Mesendoderm (in vitro differentiated cells): ENCODE measurements around the gene PGA5.

Experiments used
- DNase-seq: peaks from one replicate; pipeline ENCODE4 v3.0.0; 2013
- H2AK5ac ChIP-seq: 2 replicates; pipeline ENCODE4 v1.6.1; 2013; ENCODE audit warnings: low read length, inconsistent platforms
- H2BK120ac ChIP-seq: 2 replicates; pipeline ENCODE4 v1.6.1; 2013; ENCODE audit warnings: low read depth, mild to moderate bottlenecking, low read length, moderate library complexity, mixed read lengths
- H2BK15ac ChIP-seq: replicated peaks from 2 replicates; pipeline ENCODE4 v1.6.1; 2013; ENCODE audit warnings: low read depth, mild to moderate bottlenecking, moderate library complexity
- H2BK5ac ChIP-seq: 2 replicates; pipeline ENCODE4 v1.6.1; 2013; ENCODE audit warnings: low read length, inconsistent platforms
- H3K18ac ChIP-seq: 2 replicates; pipeline ENCODE4 v1.6.1; 2013; ENCODE audit warnings: mild to moderate bottlenecking, low read length, mixed read lengths
- H3K23ac ChIP-seq: one replicate; pipeline ENCODE4 v1.6.1; 2013; ENCODE audit warnings: low read length
- H3K27ac ChIP-seq: 2 replicates; pipeline ENCODE4 v1.5.1; 2013; ENCODE audit warnings: low read depth, mild to moderate bottlenecking, inconsistent platforms, low read length, moderate library complexity
- H3K27me3 ChIP-seq: 2 replicates; pipeline ENCODE4 v1.6.1; 2013; ENCODE audit warnings: low read length, control low read depth, mild to moderate bottlenecking, inconsistent platforms; ENCODE audit not compliant: insufficient read depth, poor library complexity
- H3K36me3 ChIP-seq: 2 replicates; pipeline ENCODE4 v1.6.1; 2013; ENCODE audit warnings: low read length, inconsistent platforms; ENCODE audit not compliant: control insufficient read depth, insufficient read depth
- H3K4ac ChIP-seq: one replicate; pipeline ENCODE4 v1.6.1; 2013; ENCODE audit warnings: low read depth, mild to moderate bottlenecking, low read length, moderate library complexity
- H3K4me1 ChIP-seq: 2 replicates; pipeline ENCODE4 v1.6.1; 2013; ENCODE audit warnings: low read depth, low read length, inconsistent platforms; ENCODE audit not compliant: control insufficient read depth
- H3K4me2 ChIP-seq: 2 replicates; pipeline ENCODE4 v1.6.1; 2013; ENCODE audit warnings: low read length
- H3K4me3 ChIP-seq: 2 replicates; pipeline ENCODE4 v1.5.1; 2013; ENCODE audit warnings: mild to moderate bottlenecking, low read length
- H3K56ac ChIP-seq: one replicate; pipeline ENCODE4 v1.6.1; 2013; ENCODE audit warnings: low read length
- H3K79me1 ChIP-seq: 2 replicates; pipeline ENCODE4 v1.6.1; 2013; ENCODE audit warnings: low read length, inconsistent platforms
- H3K79me2 ChIP-seq: 2 replicates; pipeline ENCODE4 v1.6.1; 2013; ENCODE audit warnings: mild to moderate bottlenecking, low read length; ENCODE audit not compliant: control insufficient read depth, insufficient read depth
- H3K9ac ChIP-seq: 2 replicates; pipeline ENCODE4 v1.6.1; 2013; ENCODE audit warnings: low read length, inconsistent platforms
- H4K5ac ChIP-seq: one replicate; pipeline ENCODE4 v1.6.1; 2013; ENCODE audit warnings: low read length
- H4K8ac ChIP-seq: one replicate; pipeline ENCODE4 v1.6.1; 2013; ENCODE audit warnings: low read depth, mild to moderate bottlenecking, control low read depth, low read length, moderate library complexity
- WGBS: extraction: QIAGEN DNeasy Blood & Tissue Kit; methylation state at CpG from one replicate; pipeline ENCODE4 v1.1.7; 2013; ENCODE audit warnings: low lambda C conversion rate, missing lambda C conversion rate; ENCODE audit not compliant: insufficient coverage; ENCODE audit errors: extremely low coverage; 5-methylcytosine and 5-hydroxymethylcytosine counted together

PGA5 gene

DNA sequence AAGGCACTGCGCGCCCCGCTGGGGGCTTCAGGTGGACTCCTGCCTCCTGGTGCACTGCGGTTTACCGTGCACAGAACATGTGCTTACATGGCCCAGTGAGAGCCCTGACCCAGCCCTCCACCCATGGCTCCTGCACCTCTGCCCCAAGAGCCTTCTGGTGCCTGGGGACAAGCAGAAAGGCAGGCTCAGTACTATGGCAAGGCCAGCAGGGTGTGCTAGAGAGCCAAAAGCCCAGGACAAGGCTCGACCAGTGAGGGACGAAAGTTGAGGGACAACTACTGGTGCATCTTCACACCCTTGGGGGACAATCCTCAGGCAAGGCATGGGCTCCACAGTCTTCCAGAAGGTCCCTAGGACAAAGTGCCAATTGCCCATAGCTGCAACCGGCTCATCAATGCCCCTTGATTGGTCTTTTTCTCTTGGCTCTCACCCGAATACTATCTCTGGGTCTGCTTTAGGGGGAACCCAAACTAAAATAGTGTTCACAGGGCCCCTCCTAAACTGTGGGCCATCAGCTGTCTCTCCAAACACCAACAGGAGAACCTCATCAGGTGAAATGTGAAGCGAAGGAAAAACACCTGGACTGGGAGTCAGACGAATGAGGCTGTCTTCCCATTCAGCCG is 13.5 kb downstream of the PGA5 start:
- no peak overlapping the region for H3K9ac ChIP-seq
- H3K4me1 ChIP-seq, result no peaks in the 10 kb centered on the region
- no peak overlapping the region for H4K8ac ChIP-seq
- no peak overlapping the region for H2BK120ac ChIP-seq
- DNase-seq, result peak; percentile 78
- no peaks in the 10 kb centered on the region for H3K79me1 ChIP-seq
- H3K4me2 ChIP-seq, result no peak overlapping the region
- no peak overlapping the region for H3K18ac ChIP-seq
- no peaks in the 10 kb centered on the region for H3K36me3 ChIP-seq
- no peak overlapping the region for H3K4ac ChIP-seq
- H3K56ac ChIP-seq, result no peak overlapping the region
- H2BK5ac ChIP-seq, result no peak overlapping the region
- no peak overlapping the region for H3K27ac ChIP-seq
- H3K23ac ChIP-seq, result no peak overlapping the region
- no peak overlapping the region for H4K5ac ChIP-seq
- H3K79me2 ChIP-seq, result no peaks in the 10 kb centered on the region
- no CpG with 5 or more reads among the region's 12 CpGs for WGBS
- no peak overlapping the region for H3K4me3 ChIP-seq
- H2AK5ac ChIP-seq, result no peak overlapping the region
- H3K27me3 ChIP-seq, result no peaks in the 10 kb centered on the region
- H2BK15ac ChIP-seq, result no peak overlapping the region

DNA sequence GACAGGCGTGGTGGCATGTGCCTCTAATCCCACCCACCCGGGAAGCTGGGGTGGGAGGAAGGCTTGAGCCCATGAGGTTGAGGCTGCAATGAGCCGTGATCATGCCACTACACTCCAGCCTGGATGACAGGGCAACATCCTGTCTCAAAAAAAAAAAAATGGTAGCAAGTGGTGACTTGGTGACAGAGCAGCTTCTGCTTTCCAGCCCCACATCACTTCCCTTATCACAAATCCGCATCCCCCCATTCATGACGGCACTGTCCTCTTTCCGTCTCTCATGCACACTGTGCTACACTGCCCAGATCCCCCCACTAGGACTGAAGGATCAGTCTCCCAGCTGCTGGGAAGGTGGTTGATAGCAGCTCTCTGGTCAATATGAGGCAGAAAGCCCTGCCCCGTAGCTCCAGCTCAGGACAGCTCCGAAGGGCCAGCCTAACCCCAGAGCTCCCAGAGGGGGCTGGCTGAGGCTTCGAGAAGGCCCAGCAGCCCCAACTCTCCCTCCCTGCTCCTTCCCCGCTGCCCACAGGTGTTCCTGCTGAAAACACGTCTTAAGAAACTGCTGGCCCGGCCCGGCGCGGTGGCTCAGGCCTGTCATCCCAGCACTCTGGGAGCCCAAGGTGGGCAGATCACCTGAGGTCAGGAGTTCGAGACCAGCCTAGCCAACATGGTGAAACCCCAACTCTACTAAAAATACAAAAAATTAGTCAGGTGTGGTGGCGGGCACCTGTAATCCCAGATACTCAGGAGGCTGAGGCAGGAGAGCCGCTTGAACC is 15.9 kb downstream of the PGA5 start:
- Histone ChIP-seq H2AK5ac (no peak overlapping the region), H3K4ac (no peak overlapping the region), H3K4me3 (no peak overlapping the region), H4K5ac (no peak overlapping the region), H3K79me1 (no peaks in the 10 kb centered on the region), H3K27me3 (no peaks in the 10 kb centered on the region), H3K4me2 (no peak overlapping the region), H4K8ac (no peak overlapping the region), H3K23ac (no peak overlapping the region), H2BK5ac (no peak overlapping the region), H3K56ac (no peak overlapping the region), H3K18ac (no peak overlapping the region), H3K36me3 (no peaks in the 10 kb centered on the region), H3K79me2 (no peaks in the 10 kb centered on the region), H2BK15ac (no peak overlapping the region), H3K9ac (no peak overlapping the region), H2BK120ac (no peak overlapping the region), H3K4me1 (no peaks in the 10 kb centered on the region), H3K27ac (no peak overlapping the region)
- DNase-seq, result no peak
- WGBS, result no CpG with 5 or more reads among the region's 18 CpGs

DNA sequence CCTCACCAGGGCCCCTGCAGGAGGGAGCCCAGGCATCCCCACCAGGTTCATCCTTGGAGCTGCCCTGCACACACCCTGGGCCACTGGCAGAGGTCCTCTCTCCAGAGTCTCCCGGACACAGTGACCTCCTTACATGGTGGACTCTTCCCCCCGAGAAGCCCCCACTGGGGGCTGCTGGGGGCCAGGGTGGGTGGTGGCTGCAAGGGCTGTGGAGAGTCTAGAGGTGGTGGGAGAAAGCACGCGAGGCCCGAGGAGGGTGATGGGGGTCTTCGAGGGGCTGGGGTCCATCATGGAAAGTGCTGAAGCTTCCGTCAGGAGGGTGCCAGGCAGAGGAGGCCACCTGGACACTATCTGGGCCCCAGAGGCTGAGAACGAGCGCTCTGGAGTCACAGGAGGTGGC is 17.6 kb downstream of the PGA5 start:
- H3K27ac ChIP-seq, result no peak overlapping the region
- H3K9ac ChIP-seq, result no peak overlapping the region
- H3K4me1 ChIP-seq, result no peaks in the 10 kb centered on the region
- H2BK15ac ChIP-seq, result no peak overlapping the region
- H3K18ac ChIP-seq, result no peak overlapping the region
- DNase-seq, result no peak
- no peak overlapping the region for H3K4ac ChIP-seq
- H3K56ac ChIP-seq, result no peak overlapping the region
- no peaks in the 10 kb centered on the region for H3K27me3 ChIP-seq
- H2AK5ac ChIP-seq, result no peak overlapping the region
- no peaks in the 10 kb centered on the region for H3K36me3 ChIP-seq
- no peaks in the 10 kb centered on the region for H3K79me2 ChIP-seq
- no peak overlapping the region for H2BK5ac ChIP-seq
- no peak overlapping the region for H2BK120ac ChIP-seq
- WGBS, result no CpG with 5 or more reads among the region's 9 CpGs
- H3K23ac ChIP-seq, result no peak overlapping the region
- H4K8ac ChIP-seq, result no peak overlapping the region
- no peaks in the 10 kb centered on the region for H3K79me1 ChIP-seq
- no peak overlapping the region for H3K4me2 ChIP-seq
- no peak overlapping the region for H4K5ac ChIP-seq
- H3K4me3 ChIP-seq, result no peak overlapping the region

DNA sequence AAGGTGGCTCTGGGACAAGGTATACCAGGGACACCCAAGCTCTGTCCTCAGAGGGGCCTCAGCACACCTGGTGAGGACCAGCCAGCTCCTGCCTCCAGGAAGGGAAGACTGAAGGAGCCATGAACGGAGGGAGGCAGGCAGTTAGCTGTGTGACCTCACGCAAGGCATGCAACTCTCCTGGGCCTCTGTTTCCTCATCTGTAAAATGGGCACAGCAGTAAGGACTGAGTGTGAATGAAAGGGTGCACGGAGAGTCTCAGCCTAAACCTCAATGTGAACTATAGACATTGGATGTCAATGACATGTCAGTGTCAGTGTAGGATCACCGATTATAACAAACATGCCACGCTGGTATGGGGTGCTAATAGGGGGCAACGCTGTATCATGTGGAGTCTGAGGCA is 18.4 kb downstream of the PGA5 start:
- Histone ChIP-seq H4K5ac (no peak overlapping the region), H2BK15ac (no peak overlapping the region), H3K18ac (no peak overlapping the region), H3K4me2 (no peak overlapping the region), H3K27me3 (no peaks in the 10 kb centered on the region), H3K9ac (no peak overlapping the region), H3K4ac (no peak overlapping the region), H3K4me1 (no peaks in the 10 kb centered on the region), H3K79me2 (no peaks in the 10 kb centered on the region), H2AK5ac (no peak overlapping the region), H4K8ac (no peak overlapping the region), H3K79me1 (no peaks in the 10 kb centered on the region), H2BK120ac (no peak overlapping the region), H3K4me3 (no peak overlapping the region), H3K56ac (no peak overlapping the region), H3K23ac (no peak overlapping the region), H3K27ac (no peak overlapping the region), H2BK5ac (no peak overlapping the region), H3K36me3 (no peaks in the 10 kb centered on the region)
- no CpG with 5 or more reads among the region's 6 CpGs for WGBS
- DNase-seq, result no peak

DNA sequence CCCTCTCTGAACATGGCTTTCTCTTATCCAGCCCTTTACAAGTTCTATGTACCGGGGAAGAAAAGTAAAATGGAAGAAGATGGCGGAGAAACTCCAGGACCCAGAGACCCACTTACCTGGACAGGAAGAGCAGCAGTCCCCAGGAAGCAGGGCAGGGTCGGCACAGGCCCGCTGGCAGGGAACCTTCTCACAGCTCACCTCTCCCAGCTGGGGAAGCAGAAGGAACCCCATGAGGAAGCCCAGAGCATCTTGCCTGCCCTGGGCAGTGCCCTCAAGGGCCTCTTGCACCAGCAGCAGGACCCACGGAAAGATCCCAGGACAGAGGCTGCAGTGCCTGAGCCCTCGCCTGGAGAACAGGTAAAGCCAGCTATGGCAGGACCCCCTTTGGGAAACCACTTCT is 23.4 kb downstream of the PGA5 start:
- Histone ChIP-seq H2BK5ac (no peak overlapping the region), H2AK5ac (no peak overlapping the region), H4K5ac (no peak overlapping the region), H3K4ac (no peak overlapping the region), H3K27ac (no peak overlapping the region), H4K8ac (no peak overlapping the region), H3K9ac (no peak overlapping the region), H3K23ac (no peak overlapping the region), H3K27me3 (no peaks in the 10 kb centered on the region), H2BK120ac (no peak overlapping the region), H3K4me2 (no peak overlapping the region), H3K4me3 (no peak overlapping the region), H3K56ac (no peak overlapping the region), H3K79me2 (no peaks in the 10 kb centered on the region), H3K4me1 (no peaks in the 10 kb centered on the region), H3K18ac (no peak overlapping the region), H3K79me1 (no peaks in the 10 kb centered on the region), H3K36me3 (no peaks in the 10 kb centered on the region), H2BK15ac (no peak overlapping the region)
- no peak for DNase-seq
- no CpG with 5 or more reads among the region's 6 CpGs for WGBS

DNA sequence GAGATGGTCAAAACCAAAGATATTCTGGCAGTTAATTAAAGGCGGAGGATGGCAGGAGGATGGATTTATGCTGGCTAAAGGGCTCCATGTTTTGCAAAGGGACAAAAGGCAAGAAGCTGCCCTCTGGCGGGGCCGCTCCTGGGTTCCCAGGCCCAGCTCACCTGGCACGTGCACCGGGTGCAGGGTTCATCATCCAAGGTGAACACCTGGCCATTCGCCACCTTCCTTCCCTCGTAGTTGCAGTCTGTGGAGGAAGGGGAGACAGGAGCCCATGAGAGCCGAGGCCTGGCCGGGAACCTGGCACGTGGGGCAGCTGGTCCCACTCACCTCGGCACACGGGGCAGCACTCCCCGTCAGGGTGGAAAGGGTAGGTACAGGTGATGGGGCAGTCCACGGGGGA is 23.8 kb downstream of the PGA5 start:
- no peak overlapping the region for H4K8ac ChIP-seq
- no peak overlapping the region for H3K18ac ChIP-seq
- no peaks in the 10 kb centered on the region for H3K79me1 ChIP-seq
- no peaks in the 10 kb centered on the region for H3K36me3 ChIP-seq
- no peak overlapping the region for H2AK5ac ChIP-seq
- no peak overlapping the region for H3K56ac ChIP-seq
- H2BK5ac ChIP-seq, result no peak overlapping the region
- no peaks in the 10 kb centered on the region for H3K4me1 ChIP-seq
- H3K27me3 ChIP-seq, result no peaks in the 10 kb centered on the region
- no peak overlapping the region for H3K4me3 ChIP-seq
- H2BK15ac ChIP-seq, result no peak overlapping the region
- H2BK120ac ChIP-seq, result no peak overlapping the region
- no peak overlapping the region for H3K27ac ChIP-seq
- H3K79me2 ChIP-seq, result no peaks in the 10 kb centered on the region
- no peak overlapping the region for H3K4me2 ChIP-seq
- H4K5ac ChIP-seq, result no peak overlapping the region
- no CpG with 5 or more reads among the region's 14 CpGs for WGBS
- no peak overlapping the region for H3K9ac ChIP-seq
- DNase-seq, result no peak
- no peak overlapping the region for H3K4ac ChIP-seq
- no peak overlapping the region for H3K23ac ChIP-seq
